Stimulated activated CD8-positive, alpha-beta memory T cell treated with anti-CD3 and anti-CD28 coated beads, Interleukin-7, amount 100 ng/mL, for 48 hours (primary cell): ENCODE data around the gene PBX1.

ENCODE experiments used
- DNase-seq, 2 donors: peaks; one replicate each; pipeline ENCODE4 v3.0.0-alpha.2; 2020; ENCODE audit warnings: low read depth in 1 of 2; ENCODE audit errors: extremely low read depth in 1 of 2

The PBX1 gene

DNA sequence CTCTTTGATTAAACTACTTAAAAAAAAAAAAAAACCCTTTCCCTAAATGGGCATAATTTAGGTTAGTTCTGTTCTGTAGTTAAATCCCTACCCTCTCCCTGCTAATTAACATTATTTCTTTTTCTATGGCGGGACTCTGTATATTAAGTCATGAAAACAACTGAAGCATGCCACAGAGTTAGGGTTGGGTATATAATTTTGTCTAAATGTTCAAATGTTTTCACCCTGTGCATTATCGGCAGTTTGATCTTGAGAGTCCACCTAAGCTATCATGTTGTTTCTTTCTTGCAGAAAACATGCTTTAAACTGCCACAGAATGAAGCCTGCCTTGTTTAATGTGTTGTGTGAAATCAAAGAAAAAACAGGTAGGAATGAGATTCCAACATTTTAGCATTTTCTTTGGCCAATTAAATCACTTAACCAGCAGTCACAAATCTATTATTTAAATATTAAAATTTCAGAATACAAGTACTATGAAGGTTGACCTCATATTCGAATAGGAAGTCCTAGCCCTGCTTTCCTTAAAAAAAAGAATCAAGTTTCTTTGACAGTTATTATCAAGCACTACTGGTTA lies 4.0 kb downstream of the PBX1 start:
- no peak for DNase-seq

DNA sequence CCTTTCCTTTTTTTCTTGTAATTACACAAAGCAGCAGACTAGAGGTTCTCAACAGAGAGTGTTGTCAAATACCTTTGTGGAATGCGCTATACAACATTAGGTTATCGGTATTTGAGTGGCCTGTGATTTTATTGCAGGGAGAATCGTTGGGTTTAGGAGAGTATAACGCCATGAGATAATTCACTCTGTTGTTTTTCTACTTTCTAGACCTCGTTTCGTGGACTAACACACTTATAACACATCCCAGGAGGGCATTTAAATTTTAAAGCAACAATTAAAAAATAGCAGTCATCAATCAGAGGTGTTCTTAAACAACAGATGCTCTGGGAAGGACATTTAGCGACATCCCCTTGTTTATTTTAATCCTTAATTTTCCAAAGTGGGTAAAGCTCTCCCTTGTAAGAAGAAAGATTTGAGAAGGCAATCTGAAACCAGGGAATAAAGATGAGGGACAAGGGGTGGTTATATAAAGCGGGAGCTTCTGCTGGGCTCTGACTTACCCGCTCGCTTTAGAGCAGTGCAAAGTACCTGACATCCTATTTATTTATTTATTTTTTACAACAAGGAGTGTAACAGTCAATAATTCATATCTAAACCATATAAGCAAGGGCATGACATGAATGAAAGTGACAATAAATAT lies 4.9 kb downstream of the PBX1 start:
- DNase-seq, result no peak

DNA sequence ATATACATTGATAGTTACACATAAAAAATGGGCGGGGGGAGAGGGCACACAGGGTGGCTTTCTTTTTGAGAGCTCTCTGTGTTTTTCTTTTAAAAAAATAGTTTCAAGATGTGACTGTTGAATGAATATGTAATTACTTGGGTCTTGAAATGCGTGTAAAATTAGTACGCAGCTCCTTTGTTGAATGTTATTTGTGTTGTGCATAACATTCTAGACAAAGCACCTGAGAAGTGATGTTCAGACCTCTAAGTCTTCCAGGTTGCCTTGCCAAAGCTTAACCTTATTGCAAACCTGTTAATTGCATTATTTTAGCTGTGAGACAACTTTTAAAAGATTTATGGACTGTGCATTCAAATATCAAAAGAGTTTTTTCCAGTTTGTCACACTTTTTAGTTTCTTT lies 5.4 kb downstream of the PBX1 start:
- no peak for DNase-seq

DNA sequence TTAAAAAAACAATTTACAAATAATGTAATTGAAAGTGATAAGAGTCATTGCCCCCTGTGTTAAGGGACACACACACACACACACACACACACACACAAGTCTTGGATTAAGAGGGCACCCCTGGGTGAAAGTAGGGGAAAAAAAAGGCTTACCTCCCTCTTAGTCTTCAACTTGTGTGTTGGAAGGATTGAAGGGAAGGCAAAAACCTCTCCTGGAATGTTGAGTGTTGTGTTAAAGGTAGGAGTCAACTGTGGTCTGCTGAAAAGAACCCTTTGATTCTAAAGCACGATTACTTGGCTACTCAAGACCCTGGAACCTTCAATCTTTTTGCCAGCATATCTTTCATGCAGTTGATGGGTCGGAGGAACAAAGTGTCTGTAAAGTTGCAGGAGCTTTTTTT lies 6.4 kb downstream of the PBX1 start:
- DNase-seq, result no peak

DNA sequence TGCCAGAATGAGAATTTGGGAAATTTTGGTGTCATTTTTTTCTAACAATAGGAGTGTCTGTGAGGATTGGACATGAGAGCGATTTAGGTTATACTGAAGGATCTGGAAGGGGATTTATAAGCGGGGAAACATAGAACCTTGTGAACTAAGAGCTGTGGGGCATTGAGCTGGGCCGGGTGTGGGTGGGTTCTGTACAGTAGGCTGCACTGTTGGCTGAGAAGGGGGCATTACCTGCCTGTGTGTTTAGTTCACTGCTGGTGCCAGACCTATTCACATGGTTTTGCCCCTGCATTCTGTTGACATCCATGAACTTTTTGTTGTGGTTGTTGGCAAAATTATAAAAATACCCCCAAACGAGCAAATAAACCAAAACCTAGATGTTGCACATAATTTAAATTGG lies 8.8 kb downstream of the PBX1 start:
- DNase-seq, result no peak

DNA sequence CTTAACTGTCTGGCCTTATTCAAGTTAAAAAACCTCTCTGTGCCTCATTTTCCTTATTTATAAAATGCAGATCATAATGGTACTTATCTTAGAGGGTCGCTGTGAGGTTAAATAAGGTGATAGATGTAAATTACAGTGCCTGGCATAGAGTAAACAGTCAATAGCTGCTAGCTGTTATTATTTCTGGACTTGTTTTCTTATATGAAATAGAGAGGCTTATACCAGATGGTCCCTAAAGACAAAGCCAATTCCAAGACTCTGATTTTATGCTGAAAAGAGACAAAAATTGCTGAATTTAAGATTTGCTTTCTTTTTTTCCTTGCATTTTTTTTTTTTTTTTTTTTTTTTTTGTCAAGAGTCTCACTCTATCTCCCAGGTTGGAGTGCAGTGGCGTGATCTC lies 10.3 kb downstream of the PBX1 start:
- no peak for DNase-seq

DNA sequence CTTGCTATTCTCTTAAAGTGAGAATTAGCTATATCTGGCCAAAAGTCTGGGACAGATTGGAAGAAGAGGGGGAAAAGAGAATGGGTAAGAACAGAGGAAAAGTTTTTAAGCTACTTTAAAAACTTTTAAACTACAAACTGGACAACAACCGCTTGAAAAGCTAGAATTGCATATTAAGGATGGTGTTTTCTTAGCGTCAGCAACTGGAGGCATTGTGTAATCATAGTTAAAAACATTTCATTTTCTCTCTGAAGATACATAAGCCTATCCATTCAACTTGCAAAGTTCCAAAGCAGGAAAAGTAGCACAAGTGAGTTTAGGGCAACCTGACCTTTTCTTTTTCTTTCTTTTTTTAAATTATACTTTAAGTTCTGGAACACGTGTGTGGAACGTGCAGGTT lies 10.9 kb downstream of the PBX1 start:
- no peak for DNase-seq

DNA sequence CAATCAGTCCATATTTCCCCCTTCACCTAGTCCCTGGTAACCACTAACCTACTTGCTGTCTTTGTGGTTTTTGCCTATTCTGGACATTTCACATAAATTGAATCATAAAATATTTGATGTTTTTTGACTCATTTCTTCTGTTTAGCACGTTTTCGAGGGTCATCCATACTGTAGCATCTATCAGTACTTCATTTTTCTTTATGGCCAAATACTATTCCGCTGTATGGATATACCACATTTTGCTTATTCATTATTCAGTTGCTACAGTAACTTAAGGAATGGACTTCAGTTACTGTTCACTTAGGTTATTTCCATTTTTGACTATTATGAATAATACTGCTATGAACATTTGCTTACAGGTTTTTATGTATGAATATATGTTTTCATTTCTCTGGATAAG lies 12.3 kb downstream of the PBX1 start:
- no peak for DNase-seq

DNA sequence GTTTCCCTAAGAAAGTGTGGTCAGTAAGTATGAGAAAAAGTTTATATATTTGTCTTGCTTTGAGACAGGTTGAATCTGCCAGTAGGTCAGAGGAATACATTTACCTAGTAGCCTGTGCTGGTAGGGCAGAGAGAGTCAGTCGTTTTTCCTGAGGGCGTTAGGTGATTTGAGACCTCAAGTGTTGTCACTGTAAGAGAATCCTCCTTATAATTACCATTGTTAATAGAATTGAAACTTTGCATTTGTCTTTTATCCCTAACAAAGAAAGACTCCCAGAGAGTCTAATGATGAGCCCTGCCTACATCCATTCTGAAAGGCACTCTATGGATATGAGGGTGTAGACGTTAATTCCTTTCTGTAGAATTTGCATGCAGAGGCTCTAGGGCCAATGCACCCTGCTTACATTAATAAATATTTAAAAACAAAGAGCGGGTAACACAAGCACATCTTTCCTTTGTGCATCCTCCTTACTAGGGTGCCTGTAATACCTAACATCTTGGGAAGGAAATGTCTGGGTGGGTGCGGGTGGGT lies 16.4 kb downstream of the PBX1 start:
- DNase-seq, result no peak

DNA sequence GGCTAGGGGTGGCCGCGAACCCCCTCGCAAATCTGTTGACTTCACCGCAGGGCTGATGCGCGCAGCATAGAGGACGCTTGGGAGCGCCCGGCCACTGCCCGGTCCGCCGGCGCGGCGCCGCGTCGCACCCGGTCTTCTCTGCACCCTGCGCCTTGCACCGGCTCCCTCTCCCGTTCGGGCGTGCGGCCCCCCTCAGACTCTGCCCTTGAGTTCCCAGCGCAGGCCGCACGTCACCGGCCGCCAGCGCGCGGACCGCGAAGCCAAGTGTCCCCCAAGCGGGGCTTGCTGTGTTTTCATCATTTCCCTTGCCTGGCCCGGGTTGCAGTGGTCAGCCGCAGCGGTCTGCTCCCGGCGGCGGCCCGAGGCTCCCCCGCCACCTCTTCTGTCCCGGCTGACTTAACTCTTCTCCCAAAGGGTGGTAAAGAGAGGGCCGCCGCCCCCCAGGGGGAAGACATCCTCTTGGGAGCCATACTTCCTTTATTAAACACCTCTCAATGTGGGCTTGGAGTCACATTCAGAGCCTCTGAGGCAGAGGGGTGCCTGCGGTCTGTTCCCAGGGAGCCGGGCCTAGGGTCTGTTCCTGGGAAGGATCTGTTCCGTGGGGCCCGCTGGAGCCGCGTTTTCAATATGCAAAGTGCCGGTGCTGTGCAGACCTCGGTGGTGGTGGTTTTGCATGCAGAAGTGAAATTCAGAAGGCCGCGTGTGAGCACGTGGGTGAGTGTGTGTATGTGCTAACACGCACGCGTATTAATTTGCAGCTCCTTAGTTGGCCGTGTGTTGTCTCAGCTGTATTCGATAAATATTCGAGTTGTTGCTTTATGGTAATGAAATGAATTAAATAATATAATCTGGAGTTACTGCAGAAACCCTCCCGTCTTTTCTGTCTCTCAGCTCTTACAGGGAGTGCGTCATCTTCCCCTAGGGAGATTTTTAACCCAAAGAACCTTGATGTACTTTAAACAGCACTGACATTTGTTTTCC lies 17.6 kb downstream of the PBX1 start:
- DNase-seq, result no peak

DNA sequence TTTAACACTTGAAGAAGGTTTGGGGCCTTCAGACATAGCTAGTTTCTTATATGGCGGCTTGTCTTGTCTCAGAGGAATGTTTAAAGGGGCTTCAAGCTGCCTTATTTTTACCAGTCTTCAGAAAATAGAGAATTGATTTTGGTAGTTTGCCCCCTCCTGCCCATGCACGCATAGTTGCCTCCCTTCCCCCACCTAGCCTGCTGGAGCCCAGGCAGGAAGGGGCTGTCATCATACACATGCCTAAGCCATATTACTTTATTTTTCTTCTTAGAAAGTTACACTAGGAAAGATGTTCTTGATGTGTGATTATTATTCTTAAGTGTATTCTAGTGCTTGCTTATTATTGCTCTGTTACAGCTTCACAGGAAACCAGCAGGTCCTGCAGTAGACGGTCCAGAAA lies 18.3 kb downstream of the PBX1 start:
- DNase-seq, result no peak

DNA sequence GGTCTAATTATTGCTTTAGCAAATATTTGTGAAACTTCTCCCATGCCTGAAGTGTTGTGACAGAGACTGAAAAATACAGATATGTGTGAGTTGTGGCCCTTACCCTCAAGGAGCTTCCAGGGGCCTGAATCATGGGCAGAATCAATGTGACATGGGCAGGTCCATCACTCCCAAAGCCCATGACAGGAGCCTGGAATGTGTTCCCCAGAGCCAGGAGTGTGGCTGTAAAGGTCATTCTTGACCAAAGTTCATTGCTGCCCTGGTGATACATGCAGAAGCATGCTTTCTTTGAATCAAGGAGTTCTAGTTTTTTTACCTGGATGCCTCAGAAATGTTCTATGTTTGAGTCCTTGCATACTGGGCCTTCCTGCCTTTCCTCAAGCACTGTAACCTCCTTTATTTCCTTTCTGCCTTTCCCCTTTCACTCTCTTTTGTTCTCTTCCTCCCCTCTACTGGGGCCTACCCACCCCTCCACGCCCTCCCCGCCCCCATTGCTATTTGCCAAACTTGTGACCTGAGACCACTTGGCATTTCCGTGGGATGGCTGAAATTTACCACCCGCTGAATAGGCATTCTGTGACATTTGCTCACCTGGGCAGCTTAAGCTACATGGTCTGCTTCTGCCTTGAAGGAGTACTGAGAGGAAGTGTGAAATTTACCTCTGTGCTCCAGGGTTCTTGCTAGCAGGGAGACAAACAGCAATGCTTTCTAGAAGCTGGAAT lies 19.7 kb downstream of the PBX1 start:
- no peak for DNase-seq

DNA sequence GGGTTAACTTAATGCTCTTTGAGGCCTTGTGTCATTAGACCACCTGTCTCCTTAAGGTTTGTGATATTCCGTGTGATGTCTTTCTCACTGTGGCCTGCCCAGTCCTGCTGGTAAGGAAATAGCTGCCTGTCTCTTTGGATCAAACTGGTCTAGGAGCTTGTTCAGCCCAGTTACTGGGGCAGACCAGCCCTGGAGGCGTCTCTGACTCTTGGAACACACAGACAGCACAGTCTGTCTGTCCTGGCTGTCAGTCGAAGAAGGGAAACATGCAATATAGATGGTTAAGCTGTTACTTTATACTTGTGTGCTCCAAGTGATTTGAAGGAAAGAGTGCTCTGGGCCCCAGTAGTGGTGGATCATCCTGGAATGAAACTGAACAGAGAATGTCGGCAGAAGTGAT lies 20.4 kb downstream of the PBX1 start:
- DNase-seq, result no peak

DNA sequence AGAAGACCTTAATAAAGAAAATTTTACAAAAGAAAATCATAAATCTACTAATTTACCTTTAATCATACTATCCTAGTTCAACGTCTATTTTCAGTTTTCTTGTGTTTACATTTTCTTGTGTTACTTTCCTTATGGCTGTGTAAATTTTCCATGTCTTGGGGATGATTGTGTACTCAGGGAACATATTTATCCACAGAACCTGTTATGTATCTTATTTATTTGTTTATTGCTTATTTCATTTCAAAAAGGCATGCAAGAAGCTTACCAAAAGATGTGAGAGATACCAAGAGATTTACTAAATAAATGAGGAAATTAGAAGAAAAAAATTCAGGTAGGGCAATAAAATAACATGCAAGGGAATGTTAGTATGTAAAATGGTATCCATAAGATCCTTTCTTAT lies 22.8 kb downstream of the PBX1 start:
- no peak for DNase-seq

DNA sequence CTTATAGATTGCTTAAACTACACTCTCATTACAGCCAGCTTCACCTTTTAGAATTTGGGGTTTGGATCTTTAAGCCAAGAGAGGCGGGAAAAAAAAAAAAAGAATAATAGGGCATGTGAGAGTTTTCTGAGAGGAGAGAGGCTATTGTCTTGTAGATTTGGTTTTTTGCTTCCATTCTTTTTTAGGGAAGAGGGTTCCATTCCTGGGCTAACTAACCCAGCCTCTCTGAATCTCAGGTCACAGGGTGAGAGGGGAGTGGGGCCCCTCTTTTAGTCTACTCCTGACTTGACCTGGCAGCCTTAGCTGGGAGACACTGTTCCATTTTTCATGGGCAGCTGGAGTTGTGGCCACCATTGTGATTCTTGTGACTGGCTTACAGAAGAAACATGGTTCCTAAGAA lies 24.2 kb downstream of the PBX1 start:
- DNase-seq, result no peak

DNA sequence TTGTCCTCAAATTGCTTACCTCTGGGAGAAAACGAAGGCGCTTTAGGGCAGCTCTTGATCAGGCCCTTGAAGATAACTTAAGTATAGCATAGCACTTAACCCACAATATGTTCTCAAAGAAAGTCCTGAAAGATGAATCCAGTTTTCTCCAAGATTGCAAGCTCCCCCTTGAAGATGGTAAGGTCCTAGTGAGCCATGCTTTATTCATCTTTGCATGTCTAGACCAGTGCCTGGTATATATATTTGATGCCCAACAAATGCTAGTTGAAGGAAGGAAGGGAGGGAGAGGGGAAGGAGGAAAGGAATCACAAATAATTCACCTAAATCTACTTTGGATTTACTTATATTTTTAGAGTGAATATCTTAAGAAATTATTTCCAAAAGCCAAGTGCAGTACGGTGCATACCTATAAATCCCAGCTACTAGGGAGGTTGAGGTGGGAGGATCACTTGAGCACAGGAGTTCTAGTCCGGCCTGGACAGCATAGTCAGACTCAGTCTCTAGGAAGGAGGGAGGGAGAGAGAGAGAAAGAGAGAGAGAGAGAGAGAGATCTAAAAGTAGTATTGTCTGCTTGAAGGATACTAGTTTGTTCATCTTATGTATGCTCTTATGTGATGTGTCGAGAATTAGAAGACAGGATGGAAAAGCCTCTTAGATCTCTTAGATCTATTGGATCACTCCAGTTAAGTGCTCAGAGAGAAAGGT lies 25.0 kb downstream of the PBX1 start:
- DNase-seq, result no peak

DNA sequence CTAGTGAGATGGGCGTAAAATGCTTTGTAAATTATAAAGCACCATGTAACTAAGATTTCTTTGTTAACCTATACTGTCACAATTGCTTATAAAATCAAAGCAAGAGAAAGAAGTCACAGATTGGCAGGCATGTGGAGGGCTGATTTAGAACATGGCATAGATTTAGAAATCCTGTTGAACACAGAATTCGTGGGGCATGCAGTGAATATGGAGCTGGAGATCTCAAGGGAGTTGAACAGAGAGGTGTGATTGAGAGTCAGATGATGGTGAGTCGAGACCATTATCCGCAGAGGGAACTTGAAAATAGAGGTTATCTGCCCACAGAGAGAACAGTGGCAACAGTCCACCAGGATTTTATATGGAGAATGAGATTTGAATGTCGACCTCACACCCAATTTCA lies 27.6 kb downstream of the PBX1 start:
- no peak for DNase-seq

DNA sequence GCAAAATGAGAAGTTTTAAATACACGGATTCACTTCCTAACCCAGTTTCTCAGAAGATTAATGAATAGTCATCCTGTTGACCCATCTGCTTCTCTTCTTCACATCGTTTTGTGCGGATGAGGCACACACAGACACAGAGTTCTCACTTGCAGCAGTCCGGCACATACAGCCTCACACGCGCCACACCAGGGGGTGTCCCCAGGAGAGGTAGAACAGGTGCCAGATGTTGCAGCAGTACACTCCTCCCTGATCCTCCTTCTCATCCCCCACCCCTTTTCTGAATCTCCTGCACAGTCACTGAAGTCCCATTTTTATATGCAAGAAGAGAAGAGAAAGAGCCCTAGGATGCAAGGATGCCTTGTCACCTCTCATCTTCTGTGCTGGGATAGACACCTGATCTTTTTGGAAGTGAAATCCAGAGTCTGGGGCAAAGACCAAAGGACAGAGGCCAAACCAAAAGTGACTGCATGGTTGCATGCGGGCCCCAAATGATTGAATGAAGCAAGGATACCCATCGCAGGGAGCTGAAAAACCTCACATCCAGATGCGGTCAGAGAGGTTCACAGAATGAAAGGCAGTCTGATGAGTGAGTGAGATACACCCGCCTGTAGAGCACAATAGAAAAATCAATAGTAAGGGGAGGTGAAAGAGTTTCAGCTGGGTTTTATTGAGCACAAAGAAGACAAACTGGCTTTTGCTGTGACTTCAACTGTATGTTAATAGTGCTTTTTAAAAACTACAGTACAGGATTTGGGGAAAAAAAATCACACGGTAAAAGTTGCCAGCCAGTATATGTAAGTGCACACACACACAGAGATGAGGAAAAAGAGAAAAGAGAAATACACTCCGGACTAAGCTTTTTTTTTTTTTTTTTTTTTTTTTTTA lies 28.9 kb downstream of the PBX1 start:
- no peak for DNase-seq

DNA sequence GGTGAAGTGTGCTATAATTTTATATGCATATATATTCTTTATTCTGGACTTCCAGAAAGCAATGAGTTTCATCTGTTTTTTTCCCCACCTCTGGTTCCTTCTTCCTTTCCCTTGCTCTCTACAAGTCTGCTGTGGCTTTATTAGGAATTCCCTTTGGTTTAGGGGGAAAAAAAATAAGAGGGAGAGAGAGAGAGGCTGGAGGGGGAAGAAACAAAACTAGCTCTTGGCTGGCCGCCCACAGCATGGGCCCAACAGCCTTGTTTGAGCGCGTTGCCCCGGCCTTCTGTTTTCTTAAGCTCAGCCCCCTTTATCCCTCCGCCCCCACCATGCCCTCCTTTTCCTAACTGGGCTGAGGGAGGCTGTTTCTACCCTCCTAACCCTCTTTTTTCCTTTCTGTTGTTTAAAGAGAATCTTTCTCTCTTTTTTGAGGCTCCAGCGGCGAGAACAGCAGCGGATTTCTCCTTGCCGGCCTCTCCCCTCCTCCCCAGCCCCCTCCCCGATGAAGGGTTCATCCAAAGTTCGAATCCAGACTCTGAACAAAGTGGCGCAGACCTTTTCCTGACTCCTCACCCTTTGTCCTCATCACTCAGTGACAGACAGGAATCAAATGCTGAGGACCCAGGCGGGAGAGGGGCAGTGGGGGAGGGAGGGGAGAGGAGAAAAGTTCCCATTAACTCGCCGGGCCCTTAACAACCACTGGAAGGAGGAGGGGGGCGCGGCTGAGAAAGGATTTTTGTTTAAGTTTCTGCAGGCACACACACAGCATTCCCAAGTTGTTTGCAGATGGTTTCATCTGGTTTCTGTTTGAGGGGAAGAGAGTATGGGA lies 29.7 kb downstream of the PBX1 start:
- DNase-seq, result no peak
